ENCODE measurements around the gene VPS36. TPM values are rescaled to one million over a fixed set of nuclear protein-coding genes. Genes with fewer than 3 reads are reported as not detected.
"Not testable (repeated sequence)": the region's sequence is repeated elsewhere in the genome, so short reads cannot be mapped to it uniquely, and the experiment has no call there.

Gene VPS36
- total and polyA plus RNA-seq, 10 of the 15 experiments (the other 5 are each of a cell fraction or from before 2014, with no cell fraction given): 10.3 to 29.0 (median 23.9) TPM

DNA sequence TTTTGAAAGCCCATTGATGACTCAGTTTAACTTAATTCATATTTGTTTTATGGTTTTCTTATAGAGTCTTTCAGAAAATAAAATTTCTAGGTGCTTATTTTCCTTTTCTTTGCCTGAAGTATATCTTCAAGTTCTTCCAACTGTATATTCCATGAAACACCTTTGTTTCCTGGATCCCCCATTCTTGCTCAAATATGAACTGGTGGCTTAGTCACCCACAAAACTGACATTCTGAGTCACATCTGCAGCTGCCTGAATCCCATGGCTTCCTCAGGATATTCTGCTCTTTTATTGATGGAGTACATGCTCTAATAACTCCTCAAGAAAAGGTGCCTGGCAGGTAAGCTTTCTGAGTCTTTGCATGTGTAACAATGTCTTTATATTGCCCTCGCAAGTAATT is 77.2 kb downstream of the VPS36 start:
- H4K20me1 ChIP-seq (ENCODE audit: control insufficient read depth, insufficient read depth); H3K4me3 ChIP-seq; RAD21 ChIA-PET (ENCODE audit: unreplicated experiment); H3K27me3 ChIP-seq (replicated peaks in 1 of 2; ENCODE audit: control insufficient read depth in 2 of 2, insufficient read depth in 2 of 2, low read length in 1 of 2); H3K4me2 ChIP-seq (ENCODE audit: control insufficient read depth, insufficient read depth); H2AFZ ChIP-seq (ENCODE audit: control insufficient read depth, low read depth, low read length); H3K79me2 ChIP-seq (ENCODE audit: control insufficient read depth, insufficient read depth, low read length); SMC1A ChIA-PET (ENCODE audit: uncharacterized antibody, unreplicated experiment); intact Hi-C loops (cut with micrococcal nuclease; ENCODE audit: unreplicated experiment); H3K9ac ChIP-seq (ENCODE audit: control insufficient read depth, insufficient read depth, low read length); DNase-seq (ENCODE audit: low read depth, low spot score); H3K36me3 ChIP-seq (ENCODE audit: control insufficient read depth in 2 of 2, insufficient read depth in 2 of 2, low read length in 1 of 2); BruUV-seq (replicated peaks); POLR2A ChIA-PET; FAIRE-seq; CTCF ChIA-PET; in situ Hi-C loops (cut with MboI); H3K9me3 ChIP-seq (replicated peaks; ENCODE audit: control insufficient read depth, insufficient read depth, low read length); H3K27ac ChIP-seq (ENCODE audit: control insufficient read depth, insufficient read depth); ATAC-seq; H3K4me1 ChIP-seq (ENCODE audit: control insufficient read depth, insufficient read depth, low read length): not testable (repeated sequence)
- WGBS (ENCODE audit: insufficient coverage, insufficient replicate concordance, low lambda C conversion rate, missing lambda C conversion rate): 91% methylated on average over 1 of the region's 1 CpG

GRCh38 chr13:52371736-52372247 is 78.6 kb downstream of the VPS36 start:
- H3K27me3 ChIP-seq (replicated peaks in 1 of 2; ENCODE audit: control insufficient read depth in 2 of 2, insufficient read depth in 2 of 2, low read length in 1 of 2): no peaks in the 10 kb centered on the region
- no peak overlapping the region for H3K4me2 ChIP-seq (ENCODE audit: control insufficient read depth, insufficient read depth)
- CTCF ChIA-PET: no interaction called here
- POLR2A ChIA-PET: no interaction called here
- H3K4me1 ChIP-seq (ENCODE audit: control insufficient read depth, insufficient read depth, low read length): no peaks in the 10 kb centered on the region
- SMC1A ChIA-PET (ENCODE audit: uncharacterized antibody, unreplicated experiment): no interaction called here
- FAIRE-seq (no peak), ATAC-seq (no peak), DNase-seq (ENCODE audit: low read depth, low spot score) (no peak)
- intact Hi-C loops (cut with micrococcal nuclease; ENCODE audit: unreplicated experiment): no loop called here
- H3K79me2 ChIP-seq (ENCODE audit: control insufficient read depth, insufficient read depth, low read length): no peaks in the 10 kb centered on the region
- in situ Hi-C loops (cut with MboI): no loop called here
- H3K36me3 ChIP-seq (ENCODE audit: control insufficient read depth in 2 of 2, insufficient read depth in 2 of 2, low read length in 1 of 2): no peaks in the 10 kb centered on the region
- no peak overlapping the region for H3K27ac ChIP-seq (ENCODE audit: control insufficient read depth, insufficient read depth)
- RAD21 ChIA-PET (ENCODE audit: unreplicated experiment): no interaction called here
- H3K9me3 ChIP-seq (replicated peaks; ENCODE audit: control insufficient read depth, insufficient read depth, low read length): no peaks in the 10 kb centered on the region
- WGBS (ENCODE audit: insufficient coverage, insufficient replicate concordance, low lambda C conversion rate, missing lambda C conversion rate): 65% methylated on average over 3 of the region's 3 CpGs
- H3K9ac ChIP-seq (ENCODE audit: control insufficient read depth, insufficient read depth, low read length): no peak overlapping the region
- no peak overlapping the region for H3K4me3 ChIP-seq
- no TSS peak for BruUV-seq (replicated peaks)
- H4K20me1 ChIP-seq (ENCODE audit: control insufficient read depth, insufficient read depth): no peaks in the 10 kb centered on the region
- no peak overlapping the region for H2AFZ ChIP-seq (ENCODE audit: control insufficient read depth, low read depth, low read length)
- TF ChIP-seq RELA (IDR thresholded peaks at IDR 0.05; ENCODE audit: borderline replicate concordance, partially characterized antibody) (no peak), FOXK2 (IDR thresholded peaks at IDR 0.05) (no peak), GABPA (IDR thresholded peaks at IDR 0.05; ENCODE audit: low read depth) (no peak), KDM1A (IDR thresholded peaks at IDR 0.05; ENCODE audit: borderline replicate concordance) (no peak), SMARCA5 (IDR thresholded peaks at IDR 0.05) (no peak), ZNF24 (IDR thresholded peaks at IDR 0.05) (no peak), RFX5 (IDR thresholded peaks at IDR 0.05; ENCODE audit: low read depth, low read length) (no peak)
- TF ChIP-seq, protein P1, sequence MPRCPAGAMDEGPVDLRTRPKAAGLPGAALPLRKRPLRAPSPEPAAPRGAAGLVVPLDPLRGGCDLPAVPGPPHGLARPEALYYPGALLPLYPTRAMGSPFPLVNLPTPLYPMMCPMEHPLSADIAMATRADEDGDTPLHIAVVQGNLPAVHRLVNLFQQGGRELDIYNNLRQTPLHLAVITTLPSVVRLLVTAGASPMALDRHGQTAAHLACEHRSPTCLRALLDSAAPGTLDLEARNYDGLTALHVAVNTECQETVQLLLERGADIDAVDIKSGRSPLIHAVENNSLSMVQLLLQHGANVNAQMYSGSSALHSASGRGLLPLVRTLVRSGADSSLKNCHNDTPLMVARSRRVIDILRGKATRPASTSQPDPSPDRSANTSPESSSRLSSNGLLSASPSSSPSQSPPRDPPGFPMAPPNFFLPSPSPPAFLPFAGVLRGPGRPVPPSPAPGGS (IDR thresholded peaks at IDR 0.05; ENCODE audit: borderline replicate concordance, insufficient read depth, low read depth, low read length, poor library complexity, severe bottlenecking): no peak
- TF ChIP-seq, protein P2, sequence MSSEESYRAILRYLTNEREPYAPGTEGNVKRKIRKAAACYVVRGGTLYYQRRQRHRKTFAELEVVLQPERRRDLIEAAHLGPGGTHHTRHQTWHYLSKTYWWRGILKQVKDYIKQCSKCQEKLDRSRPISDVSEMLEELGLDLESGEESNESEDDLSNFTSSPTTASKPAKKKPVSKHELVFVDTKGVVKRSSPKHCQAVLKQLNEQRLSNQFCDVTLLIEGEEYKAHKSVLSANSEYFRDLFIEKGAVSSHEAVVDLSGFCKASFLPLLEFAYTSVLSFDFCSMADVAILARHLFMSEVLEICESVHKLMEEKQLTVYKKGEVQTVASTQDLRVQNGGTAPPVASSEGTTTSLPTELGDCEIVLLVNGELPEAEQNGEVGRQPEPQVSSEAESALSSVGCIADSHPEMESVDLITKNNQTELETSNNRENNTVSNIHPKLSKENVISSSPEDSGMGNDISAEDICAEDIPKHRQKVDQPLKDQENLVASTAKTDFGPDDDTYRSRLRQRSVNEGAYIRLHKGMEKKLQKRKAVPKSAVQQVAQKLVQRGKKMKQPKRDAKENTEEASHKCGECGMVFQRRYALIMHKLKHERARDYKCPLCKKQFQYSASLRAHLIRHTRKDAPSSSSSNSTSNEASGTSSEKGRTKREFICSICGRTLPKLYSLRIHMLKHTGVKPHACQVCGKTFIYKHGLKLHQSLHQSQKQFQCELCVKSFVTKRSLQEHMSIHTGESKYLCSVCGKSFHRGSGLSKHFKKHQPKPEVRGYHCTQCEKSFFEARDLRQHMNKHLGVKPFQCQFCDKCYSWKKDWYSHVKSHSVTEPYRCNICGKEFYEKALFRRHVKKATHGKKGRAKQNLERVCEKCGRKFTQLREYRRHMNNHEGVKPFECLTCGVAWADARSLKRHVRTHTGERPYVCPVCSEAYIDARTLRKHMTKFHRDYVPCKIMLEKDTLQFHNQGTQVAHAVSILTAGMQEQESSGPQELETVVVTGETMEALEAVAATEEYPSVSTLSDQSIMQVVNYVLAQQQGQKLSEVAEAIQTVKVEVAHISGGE (CRISPR knock-in tag; IDR thresholded peaks at IDR 0.05): no peak
- TF ChIP-seq, protein P3, sequence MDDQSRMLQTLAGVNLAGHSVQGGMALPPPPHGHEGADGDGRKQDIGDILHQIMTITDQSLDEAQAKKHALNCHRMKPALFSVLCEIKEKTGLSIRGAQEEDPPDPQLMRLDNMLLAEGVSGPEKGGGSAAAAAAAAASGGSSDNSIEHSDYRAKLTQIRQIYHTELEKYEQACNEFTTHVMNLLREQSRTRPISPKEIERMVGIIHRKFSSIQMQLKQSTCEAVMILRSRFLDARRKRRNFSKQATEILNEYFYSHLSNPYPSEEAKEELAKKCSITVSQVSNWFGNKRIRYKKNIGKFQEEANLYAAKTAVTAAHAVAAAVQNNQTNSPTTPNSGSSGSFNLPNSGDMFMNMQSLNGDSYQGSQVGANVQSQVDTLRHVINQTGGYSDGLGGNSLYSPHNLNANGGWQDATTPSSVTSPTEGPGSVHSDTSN (IDR thresholded peaks at IDR 0.05; ENCODE audit: insufficient replicate concordance, low read depth, low read length): no peak

Data from GM12878 (cell line).